Parathyroid adenoma (tissue), 2 donors: Measurements from ENCODE around the gene CREG1.

Source experiments
- H2AFZ ChIP-seq: fragments of 300-600 bp; sonication (generic); one replicate; pipeline ENCODE4 v1.7.0; 2017; ENCODE audit warnings: antibody characterized with exemption, mild to moderate bottlenecking
- H3K27ac ChIP-seq: fragments of 300-600 bp; sonication (generic); one replicate; pipeline ENCODE4 v1.7.0; 2017
- H3K27me3 ChIP-seq: fragments of 300-600 bp; sonication (generic); one replicate; pipeline ENCODE4 v1.7.0; 2017; ENCODE audit warnings: low read length; ENCODE audit not compliant: control insufficient read depth, insufficient read depth
- H3K36me3 ChIP-seq: fragments of 300-600 bp; sonication (generic); one replicate; pipeline ENCODE4 v1.7.0; 2017; ENCODE audit warnings: low read length; ENCODE audit not compliant: control insufficient read depth, insufficient read depth
- H3K4me1 ChIP-seq: fragments of 300-600 bp; sonication (generic); one replicate; pipeline ENCODE4 v1.7.0; 2017; ENCODE audit warnings: control low read depth
- H3K4me2 ChIP-seq: fragments of 300-600 bp; sonication (generic); one replicate; pipeline ENCODE4 v1.7.0; 2017; ENCODE audit warnings: low read length
- H3K4me3 ChIP-seq: fragments of 300-600 bp; sonication (generic); one replicate; pipeline ENCODE4 v1.7.0; 2017; ENCODE audit warnings: low read depth, low read length
- H3K79me2 ChIP-seq: fragments of 300-600 bp; sonication (generic); one replicate; pipeline ENCODE4 v1.7.0; 2017; ENCODE audit warnings: control low read depth
- H3K9ac ChIP-seq: fragments of 300-600 bp; sonication (generic); one replicate; pipeline ENCODE4 v1.7.0; 2017; ENCODE audit warnings: mild to moderate bottlenecking
- H3K9me3 ChIP-seq: fragments of 300-600 bp; sonication (generic); one replicate; pipeline ENCODE4 v1.7.0; 2017; ENCODE audit warnings: low read length; ENCODE audit not compliant: control insufficient read depth
- TF ChIP-seq, protein P1 (sequence below): fragments of 300-600 bp; sonication (generic); IDR thresholded peaks from one replicate; pipeline ENCODE4 v1.7.0; 2017; ENCODE audit warnings: antibody characterized with exemption, mild to moderate bottlenecking
- donor health status: primary hyperparathyroidism.

The CREG1 gene

DNA sequence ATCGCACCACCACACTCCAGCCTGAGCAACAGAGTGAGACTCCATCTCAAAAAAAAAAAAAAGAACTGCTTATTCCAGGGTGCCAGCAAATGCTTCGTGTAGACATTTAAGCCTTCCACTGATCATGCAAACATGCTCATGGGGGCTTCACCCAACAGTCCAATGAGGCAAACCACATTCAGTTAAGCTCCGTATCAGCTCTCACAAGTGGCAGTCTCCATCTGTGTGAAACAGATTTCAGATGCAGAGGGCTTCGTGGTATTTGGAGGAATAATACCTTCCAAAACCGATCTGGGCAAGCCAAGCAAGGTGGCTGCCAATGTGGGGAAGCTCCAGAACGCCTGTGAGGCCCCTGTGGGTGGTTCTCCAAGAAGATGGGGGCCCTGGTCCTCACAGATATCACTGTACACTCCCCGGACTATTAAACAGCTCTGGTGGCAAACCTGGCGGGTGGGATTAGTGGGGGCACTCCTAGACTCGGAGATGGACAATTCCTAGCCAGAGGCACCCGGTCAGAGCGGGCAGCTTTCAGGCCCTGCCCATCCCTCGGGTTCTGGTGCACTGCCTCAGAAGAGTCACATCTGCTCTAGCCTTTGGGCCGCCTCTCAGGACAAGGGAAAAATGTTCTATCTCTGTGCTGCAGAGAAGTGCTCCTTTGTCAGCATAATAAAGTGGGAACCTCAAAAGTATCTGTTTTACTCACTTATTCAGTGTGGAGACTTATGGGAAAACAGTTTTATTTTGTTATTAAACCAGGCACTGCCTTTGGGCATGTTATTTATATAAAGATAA, 10.2 kb downstream of the CREG1 start:
- no peak overlapping the region for H2AFZ ChIP-seq
- TF ChIP-seq, protein P1, sequence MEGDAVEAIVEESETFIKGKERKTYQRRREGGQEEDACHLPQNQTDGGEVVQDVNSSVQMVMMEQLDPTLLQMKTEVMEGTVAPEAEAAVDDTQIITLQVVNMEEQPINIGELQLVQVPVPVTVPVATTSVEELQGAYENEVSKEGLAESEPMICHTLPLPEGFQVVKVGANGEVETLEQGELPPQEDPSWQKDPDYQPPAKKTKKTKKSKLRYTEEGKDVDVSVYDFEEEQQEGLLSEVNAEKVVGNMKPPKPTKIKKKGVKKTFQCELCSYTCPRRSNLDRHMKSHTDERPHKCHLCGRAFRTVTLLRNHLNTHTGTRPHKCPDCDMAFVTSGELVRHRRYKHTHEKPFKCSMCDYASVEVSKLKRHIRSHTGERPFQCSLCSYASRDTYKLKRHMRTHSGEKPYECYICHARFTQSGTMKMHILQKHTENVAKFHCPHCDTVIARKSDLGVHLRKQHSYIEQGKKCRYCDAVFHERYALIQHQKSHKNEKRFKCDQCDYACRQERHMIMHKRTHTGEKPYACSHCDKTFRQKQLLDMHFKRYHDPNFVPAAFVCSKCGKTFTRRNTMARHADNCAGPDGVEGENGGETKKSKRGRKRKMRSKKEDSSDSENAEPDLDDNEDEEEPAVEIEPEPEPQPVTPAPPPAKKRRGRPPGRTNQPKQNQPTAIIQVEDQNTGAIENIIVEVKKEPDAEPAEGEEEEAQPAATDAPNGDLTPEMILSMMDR, result no peak
- no peak overlapping the region for H3K9ac ChIP-seq
- H3K27me3 ChIP-seq, result no peaks in the 10 kb centered on the region
- no peaks in the 10 kb centered on the region for H3K9me3 ChIP-seq
- no peak overlapping the region for H3K4me3 ChIP-seq
- H3K27ac ChIP-seq, result no peak overlapping the region
- H3K36me3 ChIP-seq, result no peaks in the 10 kb centered on the region
- H3K4me2 ChIP-seq, result no peak overlapping the region
- no peaks in the 10 kb centered on the region for H3K79me2 ChIP-seq
- H3K4me1 ChIP-seq, result no peaks in the 10 kb centered on the region

- Histone ChIP-seq H3K9me3 (no peaks in the 10 kb centered on the region), H3K9ac (no peak overlapping the region), H3K4me3 (no peak overlapping the region), H3K4me1 (no peaks in the 10 kb centered on the region), H3K4me2 (no peak overlapping the region), H2AFZ (no peak overlapping the region), H3K27ac (no peak overlapping the region), H3K79me2 (no peaks in the 10 kb centered on the region), H3K36me3 (no peaks in the 10 kb centered on the region), H3K27me3 (no peaks in the 10 kb centered on the region)
- TF ChIP-seq, protein P1, result no peak
Observed at GRCh38 chr1:167542109-167543032, 11.2 kb downstream of the CREG1 start.

- no peaks in the 10 kb centered on the region for H3K4me1 ChIP-seq
- no peak overlapping the region for H3K27ac ChIP-seq
- no peak overlapping the region for H3K9ac ChIP-seq
- no peaks in the 10 kb centered on the region for H3K79me2 ChIP-seq
- TF ChIP-seq, protein P1, result no peak
- H3K36me3 ChIP-seq, result no peaks in the 10 kb centered on the region
- no peak overlapping the region for H3K4me3 ChIP-seq
- no peak overlapping the region for H3K4me2 ChIP-seq
- H2AFZ ChIP-seq, result no peak overlapping the region
- no peaks in the 10 kb centered on the region for H3K9me3 ChIP-seq
- H3K27me3 ChIP-seq, result no peaks in the 10 kb centered on the region
Observed at GRCh38 chr1:167541610-167542009, 12.0 kb downstream of the CREG1 start.

GRCh38 chr1:167541003-167541402, 12.6 kb downstream of the CREG1 start:
- Histone ChIP-seq H3K36me3 (no peaks in the 10 kb centered on the region), H3K4me1 (no peaks in the 10 kb centered on the region), H2AFZ (no peak overlapping the region), H3K27me3 (no peaks in the 10 kb centered on the region), H3K4me2 (no peak overlapping the region), H3K27ac (no peak overlapping the region), H3K9ac (no peak overlapping the region), H3K9me3 (no peaks in the 10 kb centered on the region), H3K4me3 (no peak overlapping the region), H3K79me2 (no peaks in the 10 kb centered on the region)
- TF ChIP-seq, protein P1, result no peak
